Neuronal stem cell (in vitro differentiated cells): ENCODE measurements around the gene ATM.
A peak's percentile ranks its signal among the peaks of the same experiment; 100 is the strongest.

Experiments
- DNase-seq: peaks from one replicate; pipeline ENCODE4 v3.0.0-alpha.2; 2013; ENCODE audit warnings: low spot score
- H2AFZ ChIP-seq: one replicate; pipeline ENCODE4 v1.6.1; 2013; ENCODE audit warnings: mild to moderate bottlenecking, low read length, inconsistent platforms
- H2AK5ac ChIP-seq: 2 replicates; pipeline ENCODE4 v1.6.1; 2013; ENCODE audit warnings: low read depth, mild to moderate bottlenecking, inconsistent platforms, low read length, moderate library complexity, mixed read lengths
- H2BK120ac ChIP-seq: 2 replicates; pipeline ENCODE4 v1.6.1; 2013; ENCODE audit warnings: low read depth, mild to moderate bottlenecking, inconsistent platforms, low read length, moderate library complexity, mixed read lengths
- H2BK12ac ChIP-seq: one replicate; pipeline ENCODE4 v1.6.1; 2013; ENCODE audit warnings: low read length, inconsistent platforms
- H2BK15ac ChIP-seq: 2 replicates; pipeline ENCODE4 v1.6.1; 2013; ENCODE audit warnings: mild to moderate bottlenecking, low read length, inconsistent platforms, mixed read lengths
- H2BK5ac ChIP-seq: one replicate; pipeline ENCODE4 v1.6.1; 2013; ENCODE audit warnings: inconsistent platforms, mild to moderate bottlenecking, low read length, moderate library complexity
- H3K14ac ChIP-seq: one replicate; pipeline ENCODE4 v1.6.1; 2013; ENCODE audit warnings: low read length, inconsistent platforms
- H3K18ac ChIP-seq: 2 replicates; pipeline ENCODE4 v1.6.1; 2013; ENCODE audit warnings: low read length, inconsistent platforms
- H3K23ac ChIP-seq: 2 replicates; pipeline ENCODE4 v1.6.1; 2013; ENCODE audit warnings: low read depth, mild to moderate bottlenecking, mixed read lengths, low read length, inconsistent platforms; ENCODE audit not compliant: poor library complexity
- H3K27ac ChIP-seq: replicated peaks from 3 replicates; pipeline ENCODE4 v1.5.1; 2013; ENCODE audit warnings: low read length, inconsistent platforms
- H3K27me3 ChIP-seq, 3 experiments: 2 replicates each; pipeline ENCODE4 v1.6.1; 2013; ENCODE audit warnings: low read length in 3 of 3, mild to moderate bottlenecking in 2 of 3, inconsistent platforms in 1 of 3, low read depth in 1 of 3, mixed read lengths in 1 of 3, moderate library complexity in 1 of 3; ENCODE audit not compliant: control insufficient read depth in 3 of 3, insufficient read depth in 3 of 3
- H3K36me3 ChIP-seq, 2 donors: replicated peaks in 1 of 2; 2 replicates each; pipeline ENCODE4 v1.6.1; 2013; ENCODE audit warnings: low read length in 2 of 2; ENCODE audit not compliant: control insufficient read depth in 2 of 2, insufficient read depth in 2 of 2
- H3K4ac ChIP-seq: 2 replicates; pipeline ENCODE4 v1.6.1; 2013; ENCODE audit warnings: inconsistent platforms, mild to moderate bottlenecking, low read length, moderate library complexity
- H3K4me1 ChIP-seq, 2 donors: 1 replicate in 1 of 2; 2 replicates in 1 of 2; pipeline ENCODE4 v1.6.1; 2013; ENCODE audit warnings: low read length in 2 of 2, low read depth in 1 of 2; ENCODE audit not compliant: control insufficient read depth in 2 of 2, insufficient read depth in 1 of 2
- H3K4me2 ChIP-seq: one replicate; pipeline ENCODE4 v1.6.1; 2013; ENCODE audit warnings: mild to moderate bottlenecking, low read length, inconsistent platforms; ENCODE audit not compliant: insufficient read depth, poor library complexity, severe bottlenecking
- H3K4me3 ChIP-seq, 2 donors: 2 replicates each; pipeline ENCODE4 v1.5.1; 2013; ENCODE audit warnings: low read length in 2 of 2, mild to moderate bottlenecking in 2 of 2, inconsistent platforms in 1 of 2, moderate library complexity in 1 of 2
- H3K79me1 ChIP-seq: one replicate; pipeline ENCODE4 v1.6.1; 2013; ENCODE audit warnings: low read depth, mild to moderate bottlenecking, inconsistent platforms, low read length, moderate library complexity
- H3K9ac ChIP-seq: one replicate; pipeline ENCODE4 v1.6.1; 2013; ENCODE audit warnings: mild to moderate bottlenecking, low read depth, low read length, inconsistent platforms; ENCODE audit not compliant: poor library complexity
- H3K9me3 ChIP-seq, 2 donors: replicated peaks in 1 of 2; 2 replicates each; pipeline versions ENCODE3 to v1.6.1; 2013; ENCODE audit warnings: low read length in 2 of 2, mild to moderate bottlenecking in 2 of 2, inconsistent platforms in 1 of 2, low read depth in 1 of 2, mixed read lengths in 1 of 2, moderate library complexity in 1 of 2; ENCODE audit not compliant: control insufficient read depth in 2 of 2, insufficient read depth in 1 of 2
- H4K8ac ChIP-seq: one replicate; pipeline ENCODE4 v1.6.1; 2013; ENCODE audit warnings: low read depth, mild to moderate bottlenecking, inconsistent platforms, low read length, moderate library complexity
- H4K91ac ChIP-seq: one replicate; pipeline ENCODE4 v1.6.1; 2013; ENCODE audit warnings: low read length, low read depth, mild to moderate bottlenecking, inconsistent platforms; ENCODE audit not compliant: poor library complexity
- WGBS, 2 donors: extraction: QIAGEN DNeasy Blood & Tissue Kit; methylation state at CpG; one replicate each; pipeline ENCODE4 v1.1.7; 2013; ENCODE audit warnings: missing lambda C conversion rate in 2 of 2, mixed read lengths in 1 of 2; ENCODE audit not compliant: insufficient read length in 2 of 2, insufficient replicate concordance in 1 of 2; ENCODE audit errors: extremely low coverage in 2 of 2; 5-methylcytosine and 5-hydroxymethylcytosine counted together

Gene ATM

DNA sequence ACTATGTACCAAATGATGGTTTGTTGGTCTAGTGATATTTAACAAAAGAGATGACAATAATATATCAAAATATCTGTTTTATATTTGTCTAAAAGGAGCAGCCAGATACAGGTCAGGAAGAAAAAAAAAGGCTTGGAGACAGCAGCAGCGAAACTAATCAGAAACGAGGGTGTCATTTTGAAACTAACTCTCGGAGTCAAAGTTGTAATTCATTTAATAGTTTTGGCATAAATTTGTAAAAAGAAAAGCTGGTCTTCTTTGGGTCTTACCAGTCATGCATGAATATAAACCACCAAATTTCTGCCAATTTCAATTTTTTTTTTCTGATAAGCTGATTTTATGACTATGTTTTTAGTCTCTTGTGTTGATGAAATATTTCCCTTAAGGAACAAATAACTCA, 26.0 kb upstream of the ATM start:
- no peak overlapping the region for H2BK120ac ChIP-seq
- no peak overlapping the region for H3K14ac ChIP-seq
- no peak overlapping the region for H3K4me2 ChIP-seq
- H3K27ac ChIP-seq: no peak overlapping the region
- no peak overlapping the region for H2AK5ac ChIP-seq
- no peak for DNase-seq
- no peak overlapping the region for H3K4me3 ChIP-seq
- no peaks in the 10 kb centered on the region for H3K9me3 ChIP-seq
- WGBS, 2 donors: no CpG with 5 or more reads among the region's 3 CpGs
- no peak overlapping the region for H2BK15ac ChIP-seq
- peaks cover 9% of the 10 kb centered on the region for H3K79me1 ChIP-seq
- H3K23ac ChIP-seq: no peak overlapping the region
- H2AFZ ChIP-seq: no peak overlapping the region
- peaks cover 8 to 97% of the 10 kb centered on the region in 2 donors for H3K36me3 ChIP-seq
- H3K9ac ChIP-seq: no peak overlapping the region
- no peak overlapping the region for H3K4ac ChIP-seq
- no peaks in the 10 kb centered on the region for H3K27me3 ChIP-seq
- H3K18ac ChIP-seq: no peak overlapping the region
- H3K4me1 ChIP-seq: no peaks in the 10 kb centered on the region
- H2BK12ac ChIP-seq: no peak overlapping the region
- H2BK5ac ChIP-seq: no peak overlapping the region
- no peak overlapping the region for H4K8ac ChIP-seq
- H4K91ac ChIP-seq: no peak overlapping the region

DNA sequence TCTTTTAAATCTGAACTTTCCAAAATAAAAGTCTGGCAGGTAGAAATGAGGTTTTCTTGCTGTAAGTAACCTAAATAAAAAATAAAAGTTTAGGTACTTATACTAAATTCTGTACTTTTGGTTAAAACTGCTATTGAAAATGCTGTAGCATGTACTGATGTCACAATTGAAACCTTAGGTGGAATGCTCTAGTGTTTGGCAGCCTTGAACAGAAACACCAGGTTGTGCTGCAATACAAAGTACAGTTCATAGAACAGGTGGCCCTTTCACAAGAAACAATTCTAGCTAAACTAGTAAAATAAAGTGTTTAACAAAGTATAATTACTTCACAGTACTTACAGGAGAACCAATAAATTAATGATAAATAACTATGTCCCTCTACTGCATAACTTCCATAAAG, 25.5 kb upstream of the ATM start:
- Histone ChIP-seq H3K9me3 (no peaks in the 10 kb centered on the region), H3K4me3 (no peak overlapping the region), H2BK120ac (no peak overlapping the region), H4K8ac (no peak overlapping the region), H3K23ac (no peak overlapping the region), H2BK12ac (no peak overlapping the region), H3K9ac (no peak overlapping the region), H4K91ac (no peak overlapping the region), H3K36me3 (peaks cover 8 to 96% of the 10 kb centered on the region in 2 donors), H2AFZ (no peak overlapping the region), H3K14ac (no peak overlapping the region), H3K4me1 (no peaks in the 10 kb centered on the region), H2BK15ac (no peak overlapping the region), H3K18ac (no peak overlapping the region), H3K79me1 (peaks cover 9% of the 10 kb centered on the region), H3K27ac (no peak overlapping the region), H3K27me3 (no peaks in the 10 kb centered on the region), H2BK5ac (no peak overlapping the region), H2AK5ac (no peak overlapping the region), H3K4me2 (no peak overlapping the region), H3K4ac (no peak overlapping the region)
- no peak for DNase-seq

DNA sequence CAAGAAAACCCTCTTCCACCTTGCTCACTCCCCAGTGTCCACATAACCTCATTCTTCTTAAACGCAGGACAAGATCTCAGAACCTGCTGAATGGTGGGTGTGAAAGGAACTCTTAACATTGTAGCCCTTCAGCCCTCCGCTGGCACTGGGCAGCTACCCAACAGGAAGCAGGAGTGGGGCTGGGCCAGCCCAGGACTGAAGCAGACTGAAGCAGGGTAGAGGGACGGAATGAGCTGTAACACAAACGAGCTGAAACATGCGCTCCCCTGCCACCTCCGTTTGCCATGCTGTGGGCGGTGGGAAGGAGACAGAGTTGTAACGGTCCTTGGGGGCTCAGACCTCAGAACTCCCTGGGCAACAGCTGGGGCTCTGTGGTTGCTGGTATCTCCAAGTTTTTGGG, 24.0 kb upstream of the ATM start:
- no peak overlapping the region for H2BK5ac ChIP-seq
- H2BK15ac ChIP-seq: no peak overlapping the region
- peaks cover 8 to 96% of the 10 kb centered on the region in 2 donors for H3K36me3 ChIP-seq
- no peak overlapping the region for H3K14ac ChIP-seq
- WGBS, 2 donors: no CpG with 5 or more reads among the region's 8 CpGs
- no peak overlapping the region for H3K18ac ChIP-seq
- H3K4me2 ChIP-seq: no peak overlapping the region
- peak overlapping the region; percentile 15 for H3K4ac ChIP-seq
- peaks cover 0 to 2% of the 10 kb centered on the region in 2 donors for H3K9me3 ChIP-seq
- peaks cover 9% of the 10 kb centered on the region for H3K79me1 ChIP-seq
- no peak overlapping the region for H2BK120ac ChIP-seq
- H4K91ac ChIP-seq: no peak overlapping the region
- no peak overlapping the region for H3K27ac ChIP-seq
- H3K4me1 ChIP-seq: no peaks in the 10 kb centered on the region
- H3K4me3 ChIP-seq: no peak overlapping the region
- no peak overlapping the region for H2AFZ ChIP-seq
- H2BK12ac ChIP-seq: no peak overlapping the region
- H3K27me3 ChIP-seq: no peaks in the 10 kb centered on the region
- H4K8ac ChIP-seq: no peak overlapping the region
- no peak overlapping the region for H2AK5ac ChIP-seq
- H3K23ac ChIP-seq: no peak overlapping the region
- DNase-seq: no peak
- no peak overlapping the region for H3K9ac ChIP-seq

DNA sequence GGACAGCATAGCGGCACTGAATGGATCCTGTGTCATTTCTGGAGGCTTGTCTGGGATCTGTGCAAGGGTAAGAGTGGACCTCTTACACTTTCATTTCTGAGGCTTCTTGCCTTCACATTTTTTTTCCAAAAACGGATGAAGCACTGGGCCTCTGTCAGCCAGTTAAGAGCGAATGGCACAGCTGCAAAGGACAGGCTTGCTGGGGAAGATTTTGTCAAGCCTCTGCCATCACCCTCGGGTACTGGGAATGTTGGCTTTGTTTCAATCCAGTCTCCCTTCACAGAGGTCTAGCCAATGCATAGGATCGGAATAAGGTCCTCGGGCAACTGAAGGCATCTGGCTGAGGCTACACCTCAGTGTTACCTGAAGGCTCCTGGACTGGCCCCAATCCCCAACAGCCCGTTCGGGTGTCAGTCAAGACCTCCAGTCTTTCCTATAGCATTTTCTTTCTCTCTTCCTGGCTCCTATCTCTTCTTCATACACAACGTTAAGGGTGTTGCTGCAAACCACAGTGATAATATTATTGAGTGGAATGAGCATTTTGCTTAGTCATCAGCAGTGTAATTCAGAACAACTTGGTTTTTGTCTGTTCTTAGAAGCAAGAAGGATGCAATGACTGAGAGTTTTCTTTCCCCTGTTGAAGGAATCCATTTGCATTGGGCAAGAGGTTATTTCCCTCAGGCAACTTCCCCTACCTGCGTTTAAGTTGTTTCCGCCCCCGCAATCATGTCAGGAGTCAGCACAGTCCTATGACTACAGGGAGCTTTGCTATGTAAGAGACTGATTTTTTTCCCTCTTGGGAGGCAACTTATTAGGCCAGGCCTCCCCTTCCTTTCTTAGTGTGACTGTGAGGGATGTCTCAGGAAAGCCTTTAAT, 23.2 kb upstream of the ATM start:
- Histone ChIP-seq H3K36me3 (peaks cover 16 to 96% of the 10 kb centered on the region in 2 donors), H3K4me3 (no peak overlapping the region), H2BK5ac (no peak overlapping the region), H2AK5ac (no peak overlapping the region), H3K4ac (no peak overlapping the region), H3K79me1 (peaks cover 9% of the 10 kb centered on the region), H3K27me3 (no peaks in the 10 kb centered on the region), H3K9me3 (peaks cover 3 to 11% of the 10 kb centered on the region in 2 donors), H3K27ac (no peak overlapping the region), H3K4me2 (no peak overlapping the region), H2AFZ (no peak overlapping the region), H3K4me1 (no peaks in the 10 kb centered on the region), H4K8ac (no peak overlapping the region), H4K91ac (no peak overlapping the region), H3K23ac (no peak overlapping the region), H2BK120ac (no peak overlapping the region), H3K18ac (peak overlapping the region; percentile 33), H2BK12ac (no peak overlapping the region), H3K14ac (no peak overlapping the region), H2BK15ac (no peak overlapping the region), H3K9ac (no peak overlapping the region)
- DNase-seq: no peak
- no CpG with 5 or more reads among the region's 12 CpGs for WGBS, 2 donors
